ENCODE measurements around the gene ABHD13.

Gene ABHD13

GRCh38 chr13:108283110-108283509 is 64.9 kb downstream of the ABHD13 start:
- Mint-ChIP-seq H3K4me1 (ENCODE audit: low read depth) (no peaks in the 10 kb centered on the region), H3K9me3 (no peaks in the 10 kb centered on the region), H3K27ac (no peak overlapping the region), H3K4me3 (no peak overlapping the region), H3K36me3 (ENCODE audit: low read depth) (no peaks in the 10 kb centered on the region), H3K27me3 (ENCODE audit: low read depth) (no peaks in the 10 kb centered on the region)
- no peak for DNase-seq (ENCODE audit: low spot score)
